ENCODE results near the gene PDGFRB.
A peak's percentile ranks its signal among the peaks of the same experiment; 100 is the strongest.
"Not testable (repeated sequence)": the region's sequence is repeated elsewhere in the genome, so short reads cannot be mapped to it uniquely, and the experiment has no call there.

Gene PDGFRB

DNA sequence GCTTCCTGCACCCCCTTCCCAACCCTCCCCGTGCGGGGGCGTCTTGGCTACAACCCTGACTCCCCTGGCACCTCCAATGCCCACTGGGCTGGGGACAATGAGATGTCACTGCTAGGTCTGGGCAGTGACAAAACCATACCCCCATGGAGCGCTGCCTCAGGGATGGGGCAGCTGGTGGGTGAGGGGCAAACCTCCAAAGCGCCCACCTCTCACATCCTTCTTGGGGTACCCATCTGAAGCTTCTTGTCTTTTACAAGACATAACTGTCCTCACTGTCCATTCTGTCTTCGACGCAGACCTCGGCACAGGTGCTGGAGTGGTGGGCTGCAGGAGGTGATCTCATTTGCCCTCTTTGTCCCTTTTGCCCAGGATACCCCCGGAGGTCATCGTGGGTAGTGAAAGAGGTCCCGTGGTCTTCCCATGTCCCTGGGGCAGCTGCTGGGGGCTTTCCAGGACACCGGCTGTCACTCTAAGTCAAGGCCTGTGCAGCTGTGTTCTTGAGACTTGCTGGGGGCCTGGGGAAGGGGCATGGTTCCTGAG is 41.5 kb downstream of the PDGFRB start:
- DNase-seq (ENCODE audit: low read depth in 2 of 2) = no peak

GRCh38 chr5:150113047-150113744 is 42.4 kb downstream of the PDGFRB start:
- DNase-seq (ENCODE audit: low read depth in 2 of 2) = no peak

DNA sequence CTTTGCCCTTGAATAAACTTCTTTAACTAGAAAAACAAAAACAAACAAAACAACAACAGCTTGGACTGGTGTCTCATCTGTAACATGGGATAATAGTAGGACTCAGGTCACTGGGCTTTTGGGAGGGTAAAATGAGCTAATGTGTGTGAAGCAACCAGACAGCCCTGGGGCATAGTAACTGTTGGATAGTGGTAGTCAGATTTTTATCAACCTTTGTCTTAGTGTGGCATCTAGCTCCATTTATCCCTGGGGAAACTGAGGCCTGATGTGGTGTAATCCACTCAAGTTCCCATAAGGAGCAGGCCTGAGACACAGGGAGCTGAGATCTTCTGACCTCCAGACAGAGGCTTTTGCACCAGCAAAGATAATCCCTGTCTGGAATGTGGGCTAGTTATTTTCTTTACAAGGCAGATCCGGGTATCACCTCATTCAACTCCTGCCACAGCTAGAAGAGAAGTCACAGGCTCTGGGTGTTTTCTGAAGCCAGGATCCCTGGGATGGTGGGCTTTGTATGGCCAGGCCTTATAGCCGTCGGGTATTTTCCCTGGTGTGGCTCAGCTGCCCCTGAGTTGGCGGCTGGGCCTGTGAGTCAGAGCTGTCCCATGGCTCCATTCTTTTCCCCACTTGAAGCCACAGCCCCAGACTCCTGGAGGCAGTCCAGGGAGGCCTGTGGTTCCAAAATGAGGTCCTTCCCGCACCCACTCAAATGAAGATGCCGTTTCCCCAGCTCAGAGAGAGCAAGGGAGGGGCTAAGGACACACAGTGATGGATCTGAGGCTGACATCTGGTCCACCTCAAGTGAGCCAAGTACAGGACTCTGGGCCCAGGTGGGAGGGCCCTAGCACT is 43.2 kb downstream of the PDGFRB start:
- DNase-seq (ENCODE audit: low read depth in 2 of 2) = peak; percentile 48 to 52

DNA sequence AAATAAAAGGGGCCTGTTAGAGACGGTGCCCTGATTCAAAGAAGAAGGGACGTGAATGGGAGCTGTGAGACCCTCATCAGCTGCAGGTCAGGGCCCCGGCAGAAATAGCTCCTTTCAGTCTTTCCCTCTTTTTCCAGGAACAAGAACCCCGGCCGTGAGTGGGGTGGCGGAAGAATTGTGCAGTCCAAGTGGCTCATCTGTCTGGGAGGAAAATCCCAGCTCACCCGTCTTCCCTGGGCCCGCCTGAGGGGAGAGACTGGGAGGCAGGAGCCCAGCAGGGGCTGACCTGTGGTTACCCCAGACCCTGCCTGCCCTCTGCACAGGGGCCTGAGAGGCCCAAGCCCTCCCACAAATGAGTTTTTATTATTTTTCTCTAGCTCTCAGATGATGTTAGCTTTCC is 44.5 kb downstream of the PDGFRB start:
- no peak for DNase-seq (ENCODE audit: low read depth in 2 of 2)

DNA sequence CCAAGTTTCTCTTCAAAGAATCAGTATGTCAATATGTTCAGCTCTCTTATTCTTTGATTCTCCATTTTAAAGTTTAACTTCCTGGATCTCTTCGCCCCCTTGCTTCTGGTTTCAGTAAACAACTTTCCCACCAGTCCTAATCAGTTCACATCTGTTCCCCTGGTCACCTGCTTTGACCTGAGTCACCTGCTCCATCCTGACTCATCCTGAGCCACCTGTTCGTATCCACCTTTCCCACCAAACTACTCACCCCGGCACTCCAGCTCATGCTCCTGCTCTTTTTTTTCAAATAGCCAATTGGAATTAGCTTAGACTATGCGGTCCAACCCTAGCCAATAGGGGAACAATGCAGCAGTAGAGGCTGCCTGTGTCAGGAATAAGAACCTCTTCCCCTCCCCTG is 45.7 kb downstream of the PDGFRB start:
- DNase-seq (ENCODE audit: low read depth in 2 of 2) = no peak

GRCh38 chr5:150108711-150109514 is 46.7 kb downstream of the PDGFRB start:
- no peak for DNase-seq (ENCODE audit: low read depth in 2 of 2)

DNA sequence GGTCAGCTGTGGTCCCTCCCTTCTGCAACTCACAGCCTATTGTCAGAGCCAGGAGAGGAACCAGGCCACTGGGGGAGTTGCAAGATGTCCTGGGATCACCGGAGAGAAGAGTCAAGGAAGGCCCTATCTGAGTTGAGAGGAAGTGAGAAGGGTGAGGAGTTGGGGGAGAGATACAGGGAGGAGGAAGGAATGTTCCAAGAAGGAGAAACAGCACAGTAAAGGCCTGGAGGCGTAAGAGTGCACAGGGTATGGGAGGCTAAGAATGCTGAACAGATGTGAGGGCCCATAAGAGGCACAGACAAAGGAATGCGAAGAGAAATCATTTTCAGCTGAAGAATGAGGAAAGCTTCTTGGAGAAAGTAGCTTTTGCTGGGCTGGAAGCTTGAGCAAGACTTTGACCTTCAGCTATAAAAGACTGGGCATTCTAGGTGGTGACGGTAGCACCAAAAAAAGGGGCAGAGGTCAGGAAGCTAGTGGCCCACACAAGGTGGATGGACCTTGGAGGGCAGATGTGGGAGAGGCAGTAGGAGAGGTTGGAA is 47.7 kb downstream of the PDGFRB start:
- DNase-seq (ENCODE audit: low read depth in 2 of 2) = peak; percentile 49 to 59

DNA sequence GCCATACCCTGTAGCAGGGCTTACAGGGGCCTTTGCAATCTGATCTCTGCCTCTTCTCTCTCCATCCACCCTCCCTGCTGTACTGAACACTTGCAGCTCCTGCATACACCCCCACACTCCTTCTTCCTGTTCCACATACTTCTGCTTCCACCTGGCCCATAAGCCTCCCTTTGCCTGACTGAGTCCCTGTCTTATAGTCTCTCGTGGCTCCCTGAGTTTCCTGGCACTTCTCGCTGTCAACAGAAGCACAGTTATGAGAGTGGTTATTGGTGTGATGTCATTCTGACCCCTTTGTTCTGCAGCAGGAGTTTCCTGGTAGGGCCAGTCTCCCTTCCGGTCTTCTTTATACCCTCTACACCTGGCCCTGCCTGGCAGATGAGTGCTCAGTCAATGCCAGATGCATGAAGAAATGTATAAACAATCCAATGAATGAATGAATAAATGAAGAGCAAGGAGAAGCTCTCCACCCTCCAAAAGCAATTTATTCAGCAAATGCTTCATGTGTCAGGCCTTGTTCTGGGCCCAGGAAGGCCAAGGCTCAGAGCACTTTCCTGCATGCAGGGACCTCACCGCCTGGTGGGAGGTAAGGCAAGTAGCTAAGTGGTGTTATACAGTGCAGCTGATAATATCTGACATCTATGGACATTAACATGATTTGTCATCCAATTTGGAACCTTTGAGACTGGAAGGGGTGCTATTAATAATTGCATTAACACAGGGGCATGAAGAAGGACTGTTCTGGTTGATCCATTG is 48.8 kb downstream of the PDGFRB start:
- no peak for DNase-seq (ENCODE audit: low read depth in 2 of 2)

- DNase-seq (ENCODE audit: low read depth in 2 of 2) = no peak
Measured at GRCh38 chr5:150105928-150106615, 49.6 kb downstream of the PDGFRB start.

DNA sequence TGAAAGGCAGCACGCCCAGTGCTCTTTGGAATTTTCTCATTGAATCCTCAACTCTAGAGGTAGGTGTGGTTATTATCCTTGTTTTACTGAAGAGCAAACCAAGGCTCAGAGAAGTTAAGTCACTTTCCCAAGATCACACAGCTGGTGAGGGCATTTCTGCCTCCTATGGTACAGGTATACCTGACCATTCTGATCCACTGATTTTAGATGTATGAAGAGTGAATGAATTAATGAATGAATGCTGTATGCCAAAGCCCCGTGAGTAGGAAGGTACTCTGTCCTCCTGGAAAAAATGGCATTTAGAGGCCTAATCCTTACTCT is 51.1 kb downstream of the PDGFRB start:
- DNase-seq (ENCODE audit: low read depth in 2 of 2) = no peak

- no peak for DNase-seq (ENCODE audit: low read depth in 2 of 2)
Measured at GRCh38 chr5:150103678-150104549, 51.7 kb downstream of the PDGFRB start.

- no peak for DNase-seq (ENCODE audit: low read depth in 2 of 2)
Measured at GRCh38 chr5:150101023-150101422, 54.6 kb downstream of the PDGFRB start.

DNA sequence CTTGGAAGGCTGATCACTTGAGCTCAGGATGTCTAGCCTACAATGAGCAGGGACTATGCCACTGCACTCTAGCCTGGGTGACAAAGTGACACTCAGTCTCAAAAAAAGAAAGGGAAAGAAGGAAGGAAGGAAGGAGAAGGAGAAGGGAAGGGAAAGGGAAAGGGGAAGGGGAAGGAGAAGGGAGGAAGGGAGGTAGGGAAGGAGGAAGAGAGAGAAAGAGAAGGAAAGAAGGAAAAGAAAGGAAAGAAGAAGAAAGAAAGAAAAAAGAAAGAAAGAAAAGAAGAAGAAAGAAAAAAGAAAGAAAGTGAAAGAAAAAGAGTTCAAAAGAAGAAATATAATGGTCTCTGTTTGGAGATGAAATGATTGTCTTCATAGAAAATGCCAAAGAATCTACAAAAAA is 58.5 kb downstream of the PDGFRB start:
- no peak for DNase-seq (ENCODE audit: low read depth in 2 of 2)

DNA sequence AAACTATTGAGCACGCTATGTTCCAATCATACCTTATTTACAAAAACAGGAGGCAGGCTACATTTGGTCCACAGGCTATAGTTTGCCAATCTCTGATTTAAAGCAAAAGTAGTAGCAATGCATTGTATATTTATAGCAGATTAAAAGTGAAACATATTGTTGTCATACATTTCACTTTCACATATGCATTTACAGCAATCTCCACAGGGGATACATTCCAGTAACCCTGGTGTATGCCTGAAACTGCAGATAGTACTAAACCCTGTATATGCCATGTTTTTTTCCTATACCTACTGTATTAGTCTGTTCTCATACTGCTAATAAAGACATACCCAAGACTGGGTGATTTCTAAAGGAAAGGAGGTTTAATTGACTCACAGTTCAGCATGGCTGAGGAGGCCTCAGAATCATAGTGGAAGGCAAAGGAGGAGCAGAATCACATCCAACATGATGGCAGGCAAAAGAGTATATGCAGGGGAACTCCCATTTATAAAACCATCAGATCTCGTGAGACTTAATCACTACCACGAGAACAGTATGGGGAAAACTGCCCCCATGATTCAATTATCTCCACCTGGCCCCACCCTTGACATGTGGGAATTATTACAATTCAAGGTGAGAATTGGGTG is 63.4 kb downstream of the PDGFRB start:
- no peak for DNase-seq (ENCODE audit: low read depth in 2 of 2)

DNA sequence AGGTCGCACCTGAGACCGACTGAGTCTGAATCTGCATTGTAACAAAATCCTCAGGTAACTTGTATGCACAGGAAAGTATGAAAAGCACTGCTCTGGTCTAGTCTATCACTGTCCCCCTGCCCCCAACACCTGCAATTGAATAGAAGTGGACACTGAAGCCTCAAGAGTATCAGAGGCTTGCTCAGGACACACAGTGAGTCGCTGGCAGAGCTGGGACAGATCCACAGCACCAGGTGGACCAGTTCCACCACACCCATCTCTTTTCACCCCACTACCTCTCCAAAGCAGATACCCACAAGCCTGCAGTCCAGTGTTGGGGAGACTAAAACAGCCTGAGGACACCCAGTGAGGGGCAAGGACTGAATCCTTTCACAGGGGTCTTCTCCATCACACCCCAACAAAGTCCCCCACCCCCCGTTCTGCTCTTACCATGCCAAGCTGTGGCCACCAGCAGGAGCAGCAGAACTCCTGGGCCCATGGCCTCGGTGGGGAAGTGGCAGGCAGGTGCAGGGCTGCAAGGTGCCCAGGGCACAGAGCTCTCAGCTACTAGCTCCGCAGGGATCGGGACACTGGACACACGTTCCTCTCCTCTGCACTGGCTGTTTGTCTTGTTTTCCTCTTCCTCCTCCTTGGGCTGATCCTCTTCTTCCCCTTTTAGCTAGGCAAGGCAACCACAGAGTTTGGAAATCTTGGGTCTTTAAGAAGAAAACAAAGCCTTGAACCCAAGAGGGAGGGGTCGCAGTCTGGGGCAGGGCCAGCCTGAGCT is 69.5 kb downstream of the PDGFRB start, which contains the start of gene CSF1R:
CSF1R (minus strand) TSS at position 605 of the 766 bp plus-strand sequence; CDS start at position 478, 127 bp downstream.
- no peak for DNase-seq (ENCODE audit: low read depth in 2 of 2)

DNA sequence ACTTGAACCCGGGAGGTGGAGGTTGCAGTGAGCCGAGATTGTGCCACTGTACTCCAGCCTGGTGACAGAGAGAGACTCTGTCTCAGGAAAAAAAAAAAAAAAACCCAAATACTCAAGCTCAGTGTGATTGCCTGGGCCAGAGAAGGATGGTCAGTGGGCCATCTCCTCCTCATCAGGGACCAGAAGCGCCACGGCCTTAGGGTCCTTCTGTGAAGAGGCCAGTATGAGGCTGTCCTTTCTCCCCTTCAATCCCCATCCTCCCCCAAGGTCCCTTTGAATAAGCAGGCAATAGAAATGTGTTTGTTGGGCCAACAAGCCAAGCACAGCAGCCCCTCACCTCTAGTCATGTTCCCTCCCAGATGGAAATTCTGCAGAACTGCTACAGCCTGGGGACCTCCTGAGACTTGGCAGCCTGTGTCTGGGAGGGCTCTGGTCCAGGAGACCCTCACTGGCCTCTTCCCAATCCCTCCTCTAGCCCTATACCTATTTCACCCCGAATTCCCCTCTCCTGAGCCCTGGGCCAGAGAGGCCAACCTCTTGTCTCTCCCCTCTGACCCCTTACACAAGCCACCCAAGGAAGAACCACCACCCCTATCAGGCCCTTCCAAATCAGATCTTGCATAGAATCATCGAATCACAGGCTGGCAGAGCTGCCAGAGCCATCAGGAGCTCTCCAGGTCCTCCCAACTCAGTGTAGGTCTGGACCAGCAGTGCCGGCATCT is 70.3 kb downstream of the PDGFRB start:
- DNase-seq (ENCODE audit: low read depth in 2 of 2) = no peak

GRCh38 chr5:150084754-150085153 is 70.9 kb downstream of the PDGFRB start:
- not testable (repeated sequence) for DNase-seq (ENCODE audit: low read depth in 2 of 2)

GRCh38 chr5:150082889-150083288 is 72.8 kb downstream of the PDGFRB start:
- no peak for DNase-seq (ENCODE audit: low read depth in 2 of 2)

All from fibroblast of skin of left quadriceps (primary cell).